ENCODE results near the gene STK36.

STK36 gene

GRCh38 chr2:218721934-218722333 lies 50.0 kb downstream of the STK36 start:
- no peak for DNase-seq

GRCh38 chr2:218722419-218722818 lies 50.5 kb downstream of the STK36 start:
- DNase-seq: no peak

GRCh38 chr2:218722876-218723785 lies 51.2 kb downstream of the STK36 start:
- DNase-seq: no peak

- DNase-seq: no peak
These were observed 54.2 kb downstream of the STK36 start for GRCh38 chr2:218726004-218726574.

GRCh38 chr2:218727502-218728165 lies 55.7 kb downstream of the STK36 start:
- no peak for DNase-seq

GRCh38 chr2:218729640-218730039 lies 57.8 kb downstream of the STK36 start:
- no peak for DNase-seq

GRCh38 chr2:218732052-218732760 lies 60.3 kb downstream of the STK36 start:
- no peak for DNase-seq

- no peak for DNase-seq
These were observed 60.9 kb downstream of the STK36 start for GRCh38 chr2:218732761-218733158.

- no peak for DNase-seq
These were observed 61.5 kb downstream of the STK36 start for GRCh38 chr2:218733171-218734021.

GRCh38 chr2:218734190-218734975 lies 62.5 kb downstream of the STK36 start:
- DNase-seq: no peak

- no peak for DNase-seq
These were observed 64.6 kb downstream of the STK36 start for GRCh38 chr2:218736531-218736930.

- DNase-seq: no peak
These were observed 71.2 kb downstream of the STK36 start for GRCh38 chr2:218743068-218743467.

- DNase-seq: no peak
These were observed 72.7 kb downstream of the STK36 start for GRCh38 chr2:218744615-218745014.

GRCh38 chr2:218745160-218745558 lies 73.3 kb downstream of the STK36 start:
- DNase-seq: no peak

- DNase-seq: no peak
These were observed 73.9 kb downstream of the STK36 start for GRCh38 chr2:218745559-218746469.

- DNase-seq: no peak
These were observed 74.5 kb downstream of the STK36 start for GRCh38 chr2:218746470-218746795.

- no peak for DNase-seq
These were observed 75.1 kb downstream of the STK36 start for GRCh38 chr2:218746960-218747359.

- DNase-seq: no peak
These were observed 77.0 kb downstream of the STK36 start for GRCh38 chr2:218748741-218749441.
